RWPE1 (cell line): ENCODE data around the gene TCF4.

Source experiments
- CTCF ChIA-PET: fragments of 350-600 bp; sonication (Branson Sonifier 250); formaldehyde crosslinking; extraction: SDS; loops from one replicate; lab custom pipeline; 2021; lab: Yijun Ruan, JAX
- POLR2A ChIA-PET: fragments of 400-600 bp; formaldehyde crosslinking; extraction: SDS; loops from one replicate; lab custom pipeline; 2020; ENCODE audit warnings: antibody characterized with exemption; ENCODE audit not compliant: low non-redundant PET; lab: Yijun Ruan, JAX
- DNase-seq: peaks from one replicate; pipeline ENCODE4 v3.0.0; 2012; ENCODE audit warnings: low spot score
- H3K27ac ChIP-seq: fragments of 450-650 bp; 2 replicates; pipeline ENCODE4 v1.5.1; 2017
- TF ChIP-seq, protein P1 (sequence below): fragments of 450-650 bp; conservative IDR thresholded peaks from 2 replicates; pipeline ENCODE4 v1.5.1; 2017; ENCODE audit warnings: low read depth, mild to moderate bottlenecking

The TCF4 gene

DNA sequence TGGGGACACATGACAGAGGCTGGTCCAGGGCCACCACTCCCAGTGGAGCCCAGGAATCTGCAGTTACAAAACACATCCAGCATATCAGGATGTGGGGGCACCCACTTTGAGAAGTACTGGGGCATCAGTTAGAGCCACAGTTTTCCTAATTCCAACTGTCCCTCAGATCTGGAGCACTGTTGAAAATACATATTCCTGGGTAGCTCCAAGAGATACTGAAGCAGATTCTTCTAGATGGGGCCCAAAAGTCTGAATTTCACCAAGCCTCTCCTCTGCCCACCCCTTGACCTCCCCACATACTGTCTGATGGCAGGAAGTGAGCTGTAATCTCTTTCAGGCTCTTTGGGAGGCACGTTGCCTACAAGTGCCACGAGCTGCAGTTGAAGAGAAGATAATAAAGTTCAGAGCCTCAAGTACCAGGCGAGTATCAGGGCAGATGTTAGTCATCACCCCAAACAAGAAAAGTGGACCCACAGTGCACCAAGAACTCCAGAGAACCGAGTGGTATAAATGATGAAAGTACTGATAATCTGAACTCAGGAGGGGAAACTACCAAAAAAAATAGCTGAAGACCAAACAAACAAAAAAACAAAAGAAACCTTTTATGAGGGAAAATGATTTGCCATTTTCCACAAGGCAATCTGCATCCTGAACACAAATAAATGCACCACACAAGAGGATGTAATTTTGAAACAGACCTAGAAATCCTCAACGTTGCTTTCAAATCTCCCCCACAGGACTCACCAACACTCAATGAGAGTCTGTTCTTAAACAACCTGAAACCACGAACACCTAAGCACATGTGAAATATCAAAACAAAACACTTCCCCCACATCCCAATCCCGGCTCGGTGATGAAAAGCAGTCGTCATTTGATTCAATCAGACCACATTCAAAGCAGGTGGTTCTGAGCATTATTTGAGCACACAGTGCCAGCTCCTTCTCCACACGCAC is 98.7 kb downstream of the TCF4 start:
- POLR2A ChIA-PET: no interaction called here

DNA sequence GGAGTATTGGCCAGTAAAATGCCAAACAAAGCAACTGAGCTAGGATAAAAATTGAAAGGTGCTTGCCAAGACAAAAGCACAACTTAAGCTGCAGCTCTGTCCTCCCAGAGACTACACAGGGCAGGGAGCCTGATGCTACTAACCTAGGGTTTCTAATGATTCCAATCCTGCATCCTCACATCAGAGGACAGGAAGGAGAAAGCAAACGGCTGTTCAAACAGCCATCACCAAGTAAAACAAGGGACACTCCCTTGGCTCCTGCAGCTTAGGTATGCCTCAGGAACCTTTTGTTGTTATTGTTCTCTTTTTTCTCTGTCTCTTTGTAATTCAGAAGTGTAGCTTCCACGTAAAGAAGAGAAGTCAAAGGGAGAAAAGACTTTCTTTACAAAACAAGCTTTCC is 99.5 kb downstream of the TCF4 start:
- ChIA-PET CTCF (no interaction called here), POLR2A (no interaction called here)
- no peak overlapping the region for H3K27ac ChIP-seq
- DNase-seq: no peak
- TF ChIP-seq, protein P1, sequence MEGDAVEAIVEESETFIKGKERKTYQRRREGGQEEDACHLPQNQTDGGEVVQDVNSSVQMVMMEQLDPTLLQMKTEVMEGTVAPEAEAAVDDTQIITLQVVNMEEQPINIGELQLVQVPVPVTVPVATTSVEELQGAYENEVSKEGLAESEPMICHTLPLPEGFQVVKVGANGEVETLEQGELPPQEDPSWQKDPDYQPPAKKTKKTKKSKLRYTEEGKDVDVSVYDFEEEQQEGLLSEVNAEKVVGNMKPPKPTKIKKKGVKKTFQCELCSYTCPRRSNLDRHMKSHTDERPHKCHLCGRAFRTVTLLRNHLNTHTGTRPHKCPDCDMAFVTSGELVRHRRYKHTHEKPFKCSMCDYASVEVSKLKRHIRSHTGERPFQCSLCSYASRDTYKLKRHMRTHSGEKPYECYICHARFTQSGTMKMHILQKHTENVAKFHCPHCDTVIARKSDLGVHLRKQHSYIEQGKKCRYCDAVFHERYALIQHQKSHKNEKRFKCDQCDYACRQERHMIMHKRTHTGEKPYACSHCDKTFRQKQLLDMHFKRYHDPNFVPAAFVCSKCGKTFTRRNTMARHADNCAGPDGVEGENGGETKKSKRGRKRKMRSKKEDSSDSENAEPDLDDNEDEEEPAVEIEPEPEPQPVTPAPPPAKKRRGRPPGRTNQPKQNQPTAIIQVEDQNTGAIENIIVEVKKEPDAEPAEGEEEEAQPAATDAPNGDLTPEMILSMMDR: no peak

More for the DNA sequence above, 98.7 kb downstream of the TCF4 start:
- CTCF ChIA-PET: no interaction called here
- TF ChIP-seq, protein P1: no peak
- H3K27ac ChIP-seq: no peak overlapping the region
- no peak for DNase-seq

GRCh38 chr18:55487997-55488396 is 100.0 kb downstream of the TCF4 start:
- no peak for DNase-seq
- ChIA-PET CTCF (no interaction called here), POLR2A (no interaction called here)
- TF ChIP-seq, protein P1: no peak
- no peak overlapping the region for H3K27ac ChIP-seq

- TF ChIP-seq, protein P1: no peak
- DNase-seq: no peak
- H3K27ac ChIP-seq: no peak overlapping the region
- ChIA-PET POLR2A (no interaction called here), CTCF (no interaction called here)
Observed at GRCh38 chr18:55486936-55487335, 101.1 kb downstream of the TCF4 start.

- TF ChIP-seq, protein P1: no peak
- CTCF ChIA-PET: no interaction called here
- POLR2A ChIA-PET: no interaction called here
- DNase-seq: no peak
- no peak overlapping the region for H3K27ac ChIP-seq
Observed at GRCh38 chr18:55485666-55486065, 102.3 kb downstream of the TCF4 start.

DNA sequence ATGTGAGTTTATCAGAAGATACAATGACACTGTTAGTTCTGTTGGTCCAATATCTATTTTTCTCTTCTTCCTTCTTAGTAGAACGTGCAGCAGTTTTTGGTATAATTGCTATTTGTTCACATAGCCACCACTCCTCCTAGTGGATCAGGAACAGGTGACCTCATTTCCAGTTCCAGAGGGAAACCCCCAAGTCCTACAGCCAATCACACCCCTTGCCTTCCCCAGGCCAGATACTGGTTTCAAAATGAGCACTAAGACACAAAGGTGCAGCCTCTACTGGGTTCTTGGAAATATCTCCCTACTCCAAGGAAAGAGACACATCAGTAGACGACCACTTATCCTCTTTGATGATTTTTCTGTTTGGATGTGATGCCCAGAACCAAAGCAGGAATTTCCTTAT is 103.2 kb downstream of the TCF4 start:
- DNase-seq: no peak
- CTCF ChIA-PET: interaction anchor here (0.7 kb wide), 1 partner anchor 388 kb away, joined by 3 read pairs; no protein-coding TSS in a partner anchor
- H3K27ac ChIP-seq: no peak overlapping the region
- POLR2A ChIA-PET: no interaction called here
- TF ChIP-seq, protein P1: no peak
